GM23338 (cell line): Measurements from ENCODE around the gene TUBG1. TPM values are rescaled to one million over a fixed set of nuclear protein-coding genes. Genes with fewer than 3 reads are reported as not detected.
A peak's percentile ranks its signal among the peaks of the same experiment; 100 is the strongest.

Source experiments
- ATAC-seq: fragments of 200-7000 bp; cut with Tn5 transposase; 3 replicates; pipeline ENCODE4 v1.9.1; 2020
- DNase-seq: peaks from one replicate; pipeline ENCODE4 v3.0.0-alpha.2; 2015; ENCODE audit warnings: low spot score
- H2AFZ ChIP-seq: fragments of 200-600 bp; sonication (generic); 2 replicates; pipeline ENCODE4 v1.8.0; 2016; ENCODE audit warnings: antibody characterized with exemption, mild to moderate bottlenecking, moderate library complexity
- H3F3A ChIP-seq: fragments of 200-600 bp; sonication (generic); replicated peaks from 2 replicates; pipeline ENCODE4 v1.8.0; 2017; ENCODE audit warnings: antibody characterized with exemption, mixed run types, low read depth
- H3K27ac ChIP-seq: fragments of 200-600 bp; sonication (generic); 2 replicates; pipeline ENCODE4 v1.6.1; 2016; ENCODE audit warnings: low read depth
- H3K27me3 ChIP-seq: fragments of 200-600 bp; sonication (generic); 2 replicates; pipeline ENCODE4 v1.8.0; 2016; ENCODE audit warnings: mild to moderate bottlenecking, mixed run types, moderate library complexity; ENCODE audit not compliant: insufficient read depth
- H3K36me3 ChIP-seq: fragments of 200-600 bp; sonication (generic); 2 replicates; pipeline ENCODE4 v1.8.0; 2016; ENCODE audit warnings: mild to moderate bottlenecking; ENCODE audit not compliant: insufficient read depth
- H3K4me1 ChIP-seq: fragments of 200-600 bp; sonication (generic); 2 replicates; pipeline ENCODE4 v1.8.0; 2016; ENCODE audit warnings: mild to moderate bottlenecking, moderate library complexity; ENCODE audit not compliant: insufficient read depth
- H3K4me2 ChIP-seq: fragments of 200-600 bp; sonication (generic); 2 replicates; pipeline ENCODE4 v1.7.1; 2017; ENCODE audit warnings: mixed run types
- H3K4me3 ChIP-seq: fragments of 200-600 bp; sonication (generic); 2 replicates; pipeline ENCODE4 v1.6.1; 2016; ENCODE audit warnings: mixed run types
- H3K79me2 ChIP-seq: fragments of 200-600 bp; sonication (generic); replicated peaks from 2 replicates; pipeline ENCODE4 v1.8.0; 2017; ENCODE audit warnings: mild to moderate bottlenecking; ENCODE audit not compliant: insufficient read depth
- H3K9me2 ChIP-seq: fragments of 200-600 bp; sonication (generic); 2 replicates; pipeline ENCODE4 v1.8.0; 2017; ENCODE audit not compliant: insufficient read depth
- H4K20me1 ChIP-seq: fragments of 200-600 bp; sonication (generic); replicated peaks from 2 replicates; pipeline ENCODE4 v1.8.0; 2017; ENCODE audit warnings: mild to moderate bottlenecking; ENCODE audit not compliant: insufficient read depth
- H3K27ac Mint-ChIP-seq: 2 replicates; pipeline ENCODE4 v1.8.0; 2020; ENCODE audit warnings: inconsistent platforms, mild to moderate bottlenecking, moderate library complexity, mixed read lengths
- H3K27me3 Mint-ChIP-seq: 3 replicates; pipeline ENCODE4 v1.8.0; 2022; ENCODE audit warnings: low read depth, mild to moderate bottlenecking, moderate library complexity, mixed read lengths, inconsistent platforms; ENCODE audit not compliant: insufficient read depth, poor library complexity
- H3K36me3 Mint-ChIP-seq: 3 replicates; pipeline ENCODE4 v1.8.0; 2021; ENCODE audit warnings: low read depth, mild to moderate bottlenecking, inconsistent platforms, moderate library complexity, mixed read lengths
- H3K4me1 Mint-ChIP-seq: 3 replicates; pipeline ENCODE4 v1.8.0; 2020; ENCODE audit warnings: mild to moderate bottlenecking, inconsistent platforms, mixed read lengths
- H3K4me3 Mint-ChIP-seq: 3 replicates; pipeline ENCODE4 v1.8.0; 2021; ENCODE audit warnings: moderate library complexity, mild to moderate bottlenecking, inconsistent platforms, mixed read lengths
- H3K9me3 Mint-ChIP-seq: 3 replicates; pipeline ENCODE4 v1.8.0; 2020; ENCODE audit warnings: moderate library complexity, mild to moderate bottlenecking, inconsistent platforms, mixed read lengths
- EZH2 ChIP-seq: fragments of 200-600 bp; sonication (generic); IDR thresholded peaks from one replicate; pipeline ENCODE4 v1.8.0; 2017; ENCODE audit warnings: antibody characterized with exemption, mild to moderate bottlenecking, low read depth; ENCODE audit not compliant: unreplicated experiment
- EZH2phosphoT487 ChIP-seq: fragments of 200-600 bp; sonication (generic); IDR thresholded peaks from one replicate; pipeline ENCODE4 v1.8.1; 2018; ENCODE audit warnings: antibody characterized with exemption; ENCODE audit not compliant: unreplicated experiment
- JUNB ChIP-seq: IDR thresholded peaks from one replicate; pipeline ENCODE4 v1.6.1; 2016; ENCODE audit warnings: antibody characterized with exemption; ENCODE audit not compliant: unreplicated experiment
- NANOG ChIP-seq: IDR thresholded peaks from 2 replicates; pipeline ENCODE4 v1.6.1; 2016; ENCODE audit warnings: antibody characterized with exemption, borderline replicate concordance
- POLR2AphosphoS5 ChIP-seq: IDR thresholded peaks from 2 replicates; pipeline ENCODE4 v1.6.1; 2016; ENCODE audit warnings: antibody characterized with exemption, low read depth
- STAT1 ChIP-seq: IDR thresholded peaks from one replicate; pipeline ENCODE4 v1.6.1; 2016; ENCODE audit warnings: antibody characterized with exemption; ENCODE audit not compliant: unreplicated experiment
- ZNF331 ChIP-seq: fragments of 250-450 bp; sonication (Bioruptor Pico); IDR thresholded peaks from 2 replicates; pipeline ENCODE4 v1.5.0; 2020; ENCODE audit warnings: low read depth, mild to moderate bottlenecking, moderate library complexity
- polyA plus RNA-seq: library from polyadenylated mRNA; unstranded; fragments of >200 nt; fragmentation: Nextera tagmentation; extraction: Ambion mirVana; gene quantifications from 2 replicates; pipeline ENCODE4 v1.2.1, GENCODE V29; 2016
- total RNA-seq: library from RNA; depleted of rRNA; stranded (reverse); fragments of >200 nt; shearing (Covaris generic); gene quantifications from 2 replicates; pipeline ENCODE4 v1.2.3, GENCODE V29; 2014
- TF ChIP-seq, protein P1 (sequence below): fragments of 250-450 bp; sonication (Bioruptor Pico); IDR thresholded peaks from 2 replicates; pipeline ENCODE4 v1.5.0; 2020; ENCODE audit warnings: mild to moderate bottlenecking, moderate library complexity
- TF ChIP-seq, protein P2 (sequence below), 2 experiments: fragments of 200-600 bp in 1 of 2; sonication (generic) in 1 of 2; conservative IDR thresholded peaks; 2 replicates each; pipeline versions ENCODE4 v1.5.1 to v1.6.1; 2016 to 2017; ENCODE audit warnings: antibody characterized with exemption in 2 of 2, low read depth in 2 of 2, mild to moderate bottlenecking in 2 of 2, moderate library complexity in 1 of 2

TUBG1 gene
- total and polyA plus RNA-seq, 2 experiments from 2014 or later, result 101 to 117 TPM

DNA sequence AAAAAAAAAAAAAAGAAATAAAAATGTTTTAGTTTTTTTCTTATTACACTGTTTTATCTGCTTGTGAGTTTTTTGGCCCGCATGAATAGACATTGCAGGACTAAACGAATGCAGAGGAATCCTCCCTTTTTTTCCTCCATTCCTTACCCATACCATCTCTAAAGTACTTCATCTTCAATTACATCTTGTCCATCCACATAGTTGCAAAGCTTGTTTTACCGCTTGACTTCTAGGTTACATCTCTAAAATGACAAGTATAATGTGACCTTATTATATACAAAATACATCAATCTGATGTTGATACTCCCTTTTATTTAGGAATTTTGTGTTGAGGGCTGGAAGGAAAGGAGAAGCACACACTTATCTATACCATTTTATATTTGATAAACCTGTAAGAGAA is 13.1 kb upstream of the TUBG1 start (continued):
- TF ChIP-seq, protein P1, sequence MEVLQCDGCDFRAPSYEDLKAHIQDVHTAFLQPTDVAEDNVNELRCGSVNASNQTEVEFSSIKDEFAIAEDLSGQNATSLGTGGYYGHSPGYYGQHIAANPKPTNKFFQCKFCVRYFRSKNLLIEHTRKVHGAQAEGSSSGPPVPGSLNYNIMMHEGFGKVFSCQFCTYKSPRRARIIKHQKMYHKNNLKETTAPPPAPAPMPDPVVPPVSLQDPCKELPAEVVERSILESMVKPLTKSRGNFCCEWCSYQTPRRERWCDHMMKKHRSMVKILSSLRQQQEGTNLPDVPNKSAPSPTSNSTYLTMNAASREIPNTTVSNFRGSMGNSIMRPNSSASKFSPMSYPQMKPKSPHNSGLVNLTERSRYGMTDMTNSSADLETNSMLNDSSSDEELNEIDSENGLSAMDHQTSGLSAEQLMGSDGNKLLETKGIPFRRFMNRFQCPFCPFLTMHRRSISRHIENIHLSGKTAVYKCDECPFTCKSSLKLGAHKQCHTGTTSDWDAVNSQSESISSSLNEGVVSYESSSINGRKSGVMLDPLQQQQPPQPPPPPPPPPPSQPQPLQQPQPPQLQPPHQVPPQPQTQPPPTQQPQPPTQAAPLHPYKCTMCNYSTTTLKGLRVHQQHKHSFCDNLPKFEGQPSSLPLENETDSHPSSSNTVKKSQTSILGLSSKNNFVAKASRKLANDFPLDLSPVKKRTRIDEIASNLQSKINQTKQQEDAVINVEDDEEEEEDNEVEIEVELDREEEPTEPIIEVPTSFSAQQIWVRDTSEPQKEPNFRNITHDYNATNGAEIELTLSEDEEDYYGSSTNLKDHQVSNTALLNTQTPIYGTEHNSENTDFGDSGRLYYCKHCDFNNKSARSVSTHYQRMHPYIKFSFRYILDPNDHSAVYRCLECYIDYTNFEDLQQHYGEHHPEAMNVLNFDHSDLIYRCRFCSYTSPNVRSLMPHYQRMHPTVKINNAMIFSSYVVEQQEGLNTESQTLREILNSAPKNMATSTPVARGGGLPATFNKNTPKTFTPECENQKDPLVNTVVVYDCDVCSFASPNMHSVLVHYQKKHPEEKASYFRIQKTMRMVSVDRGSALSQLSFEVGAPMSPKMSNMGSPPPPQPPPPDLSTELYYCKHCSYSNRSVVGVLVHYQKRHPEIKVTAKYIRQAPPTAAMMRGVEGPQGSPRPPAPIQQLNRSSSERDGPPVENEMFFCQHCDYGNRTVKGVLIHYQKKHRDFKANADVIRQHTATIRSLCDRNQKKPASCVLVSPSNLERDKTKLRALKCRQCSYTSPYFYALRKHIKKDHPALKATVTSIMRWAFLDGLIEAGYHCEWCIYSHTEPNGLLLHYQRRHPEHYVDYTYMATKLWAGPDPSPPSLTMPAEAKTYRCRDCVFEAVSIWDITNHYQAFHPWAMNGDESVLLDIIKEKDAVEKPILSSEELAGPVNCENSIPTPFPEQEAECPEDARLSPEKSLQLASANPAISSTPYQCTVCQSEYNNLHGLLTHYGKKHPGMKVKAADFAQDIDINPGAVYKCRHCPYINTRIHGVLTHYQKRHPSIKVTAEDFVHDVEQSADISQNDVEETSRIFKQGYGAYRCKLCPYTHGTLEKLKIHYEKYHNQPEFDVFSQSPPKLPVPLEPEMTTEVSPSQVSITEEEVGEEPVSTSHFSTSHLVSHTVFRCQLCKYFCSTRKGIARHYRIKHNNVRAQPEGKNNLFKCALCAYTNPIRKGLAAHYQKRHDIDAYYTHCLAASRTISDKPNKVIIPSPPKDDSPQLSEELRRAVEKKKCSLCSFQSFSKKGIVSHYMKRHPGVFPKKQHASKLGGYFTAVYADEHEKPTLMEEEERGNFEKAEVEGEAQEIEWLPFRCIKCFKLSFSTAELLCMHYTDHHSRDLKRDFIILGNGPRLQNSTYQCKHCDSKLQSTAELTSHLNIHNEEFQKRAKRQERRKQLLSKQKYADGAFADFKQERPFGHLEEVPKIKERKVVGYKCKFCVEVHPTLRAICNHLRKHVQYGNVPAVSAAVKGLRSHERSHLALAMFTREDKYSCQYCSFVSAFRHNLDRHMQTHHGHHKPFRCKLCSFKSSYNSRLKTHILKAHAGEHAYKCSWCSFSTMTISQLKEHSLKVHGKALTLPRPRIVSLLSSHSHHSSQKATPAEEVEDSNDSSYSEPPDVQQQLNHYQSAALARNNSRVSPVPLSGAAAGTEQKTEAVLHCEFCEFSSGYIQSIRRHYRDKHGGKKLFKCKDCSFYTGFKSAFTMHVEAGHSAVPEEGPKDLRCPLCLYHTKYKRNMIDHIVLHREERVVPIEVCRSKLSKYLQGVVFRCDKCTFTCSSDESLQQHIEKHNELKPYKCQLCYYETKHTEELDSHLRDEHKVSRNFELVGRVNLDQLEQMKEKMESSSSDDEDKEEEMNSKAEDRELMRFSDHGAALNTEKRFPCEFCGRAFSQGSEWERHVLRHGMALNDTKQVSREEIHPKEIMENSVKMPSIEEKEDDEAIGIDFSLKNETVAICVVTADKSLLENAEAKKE, result no peak

DNA sequence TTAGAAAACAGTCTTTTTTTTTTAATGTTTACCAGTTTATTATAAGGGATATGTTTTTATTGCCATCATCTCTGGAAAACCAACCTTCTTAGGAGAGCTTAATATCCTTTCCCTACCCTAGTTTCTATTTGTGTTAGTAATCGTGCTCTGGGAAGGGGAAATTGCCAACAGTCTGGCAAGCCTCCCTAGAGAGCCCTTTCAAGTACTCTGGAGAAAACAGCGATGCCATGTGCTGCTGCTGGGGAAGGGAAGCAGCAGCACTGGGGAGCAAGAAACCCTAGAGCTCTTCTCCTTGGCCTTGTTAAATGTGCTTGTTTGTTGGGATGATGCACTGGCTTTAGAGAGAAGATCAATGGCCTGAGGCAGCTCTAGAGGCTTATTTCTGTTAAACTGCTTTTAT is 10.6 kb upstream of the TUBG1 start:
- peaks cover 45% of the 10 kb centered on the region for H3K79me2 ChIP-seq
- no peak overlapping the region for H3K4me3 Mint-ChIP-seq
- no peaks in the 10 kb centered on the region for H3K36me3 ChIP-seq
- no peak for DNase-seq
- no peak overlapping the region for H2AFZ ChIP-seq
- H3F3A ChIP-seq, result no peaks in the 10 kb centered on the region; the same call in 1 of the 2 replicates
- peak overlapping the region; percentile 33; the same call in 1 of the 2 replicates for H3K27ac Mint-ChIP-seq
- H3K9me2 ChIP-seq, result no peaks in the 10 kb centered on the region
- H3K4me1 ChIP-seq, result no peaks in the 10 kb centered on the region
- TF ChIP-seq, protein P2, sequence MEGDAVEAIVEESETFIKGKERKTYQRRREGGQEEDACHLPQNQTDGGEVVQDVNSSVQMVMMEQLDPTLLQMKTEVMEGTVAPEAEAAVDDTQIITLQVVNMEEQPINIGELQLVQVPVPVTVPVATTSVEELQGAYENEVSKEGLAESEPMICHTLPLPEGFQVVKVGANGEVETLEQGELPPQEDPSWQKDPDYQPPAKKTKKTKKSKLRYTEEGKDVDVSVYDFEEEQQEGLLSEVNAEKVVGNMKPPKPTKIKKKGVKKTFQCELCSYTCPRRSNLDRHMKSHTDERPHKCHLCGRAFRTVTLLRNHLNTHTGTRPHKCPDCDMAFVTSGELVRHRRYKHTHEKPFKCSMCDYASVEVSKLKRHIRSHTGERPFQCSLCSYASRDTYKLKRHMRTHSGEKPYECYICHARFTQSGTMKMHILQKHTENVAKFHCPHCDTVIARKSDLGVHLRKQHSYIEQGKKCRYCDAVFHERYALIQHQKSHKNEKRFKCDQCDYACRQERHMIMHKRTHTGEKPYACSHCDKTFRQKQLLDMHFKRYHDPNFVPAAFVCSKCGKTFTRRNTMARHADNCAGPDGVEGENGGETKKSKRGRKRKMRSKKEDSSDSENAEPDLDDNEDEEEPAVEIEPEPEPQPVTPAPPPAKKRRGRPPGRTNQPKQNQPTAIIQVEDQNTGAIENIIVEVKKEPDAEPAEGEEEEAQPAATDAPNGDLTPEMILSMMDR (conservative IDR thresholded peaks at IDR 0.05; ENCODE audit: low read depth in 2 of 2), result no peak
- TF ChIP-seq EZH2 (no peak), ZNF331 (CRISPR knock-in tag) (no peak), EZH2phosphoT487 (no peak), POLR2AphosphoS5 (no peak), NANOG (no peak), STAT1 (no peak), JUNB (no peak)
- no peaks in the 10 kb centered on the region for H3K27me3 ChIP-seq
- ATAC-seq, result no peak
- peaks cover 19% of the 10 kb centered on the region; the same call in 1 of the 2 replicates for H4K20me1 ChIP-seq
- no peaks in the 10 kb centered on the region for H3K4me1 Mint-ChIP-seq
- H3K27ac ChIP-seq, result no peak overlapping the region
- no peaks in the 10 kb centered on the region for H3K9me3 Mint-ChIP-seq
- peaks cover under 1% of the 10 kb centered on the region for H3K27me3 Mint-ChIP-seq
- H3K36me3 Mint-ChIP-seq, result peaks cover under 1% of the 10 kb centered on the region; the same call in 1 of the 3 replicates
- H3K4me3 ChIP-seq, result no peak overlapping the region
- no peak overlapping the region for H3K4me2 ChIP-seq
